Stimulated activated naive B cell treated with anti-CD40 and anti-IgM and Interleukin-4, amounts not matched to agents 10 μg/mL and 1 μg/mL and 100 μg/mL, for 72 hours (primary cell): Measurements from ENCODE around the gene CCDC186.

Experiments
- ATAC-seq, 2 donors: fragments of 150-1000 bp; cut with Tn5 transposase; replicated peaks; 2 replicates each; pipeline ENCODE4 v1.10.0; 2021; ENCODE audit warnings: moderate library complexity in 1 of 2
- DNase-seq: peaks from one replicate; pipeline ENCODE4 v3.0.0; 2021
- H3K27ac Mint-ChIP-seq: one replicate; pipeline ENCODE4 v1.8.0; 2022; ENCODE audit warnings: mild to moderate bottlenecking, mixed read lengths
- H3K27me3 Mint-ChIP-seq, 2 donors: one replicate each; pipeline ENCODE4 v1.8.0; 2022; ENCODE audit warnings: mixed read lengths in 2 of 2
- H3K36me3 Mint-ChIP-seq, 2 donors: one replicate each; pipeline ENCODE4 v1.8.0; 2022; ENCODE audit warnings: mixed read lengths in 2 of 2, mild to moderate bottlenecking in 1 of 2
- H3K4me1 Mint-ChIP-seq, 2 donors: one replicate each; pipeline ENCODE4 v1.8.0; 2022; ENCODE audit warnings: mixed read lengths in 2 of 2, mild to moderate bottlenecking in 1 of 2
- H3K4me3 Mint-ChIP-seq, 2 donors: one replicate each; pipeline ENCODE4 v1.8.0; 2022; ENCODE audit warnings: mild to moderate bottlenecking in 2 of 2, mixed read lengths in 2 of 2, moderate library complexity in 1 of 2
- H3K9me3 Mint-ChIP-seq, 2 donors: one replicate each; pipeline ENCODE4 v1.8.0; 2022; ENCODE audit warnings: mixed read lengths in 2 of 2, mild to moderate bottlenecking in 1 of 2

CCDC186 gene

DNA sequence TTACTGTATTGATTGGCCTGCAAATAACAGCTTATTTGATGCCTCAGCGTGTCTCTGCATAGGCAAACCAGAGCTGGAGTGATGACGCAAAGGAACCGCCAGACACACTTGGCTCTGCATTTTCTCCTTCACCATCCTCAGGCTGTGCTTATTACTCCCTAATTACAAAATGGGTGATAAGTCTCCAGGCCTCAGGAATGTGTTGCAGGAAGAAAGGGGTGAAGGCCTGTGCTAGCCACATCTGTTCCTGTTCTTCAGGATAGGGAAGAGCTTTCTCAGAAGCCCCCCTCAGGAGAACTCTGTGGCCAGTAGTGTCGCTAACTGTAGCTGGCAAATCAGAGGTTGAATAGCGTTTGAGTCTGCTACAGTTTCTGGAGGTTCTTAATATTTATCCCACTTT lies 10.3 kb upstream of the CCDC186 start:
- peaks cover 0 to 2% of the 10 kb centered on the region in 2 donors for H3K27me3 Mint-ChIP-seq
- H3K27ac Mint-ChIP-seq, result no peak overlapping the region
- DNase-seq (no peak), ATAC-seq (no peak)
- no peaks in the 10 kb centered on the region for H3K9me3 Mint-ChIP-seq
- H3K4me3 Mint-ChIP-seq, result no peak overlapping the region
- peaks cover 3 to 16% of the 10 kb centered on the region in 2 donors for H3K4me1 Mint-ChIP-seq
- H3K36me3 Mint-ChIP-seq, result no peaks in the 10 kb centered on the region

DNA sequence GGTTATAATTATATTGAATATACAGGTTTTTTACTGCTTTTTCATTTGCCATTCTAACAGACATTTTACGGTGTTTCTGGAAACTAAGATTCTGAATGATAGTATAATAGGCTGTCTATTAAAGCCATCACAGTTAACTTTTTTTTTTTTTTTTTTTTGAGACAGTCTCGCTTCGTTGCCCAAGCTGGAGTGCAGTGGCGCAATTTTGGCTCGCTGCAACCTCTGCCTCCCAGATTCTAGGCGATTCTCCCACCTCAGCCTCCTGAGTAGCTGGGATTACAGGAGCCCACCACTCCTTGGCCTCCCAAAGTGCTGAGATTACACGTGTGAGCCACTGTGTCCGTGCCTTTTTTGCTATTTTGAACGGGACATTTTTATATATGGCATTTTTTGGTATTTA lies 9.6 kb upstream of the CCDC186 start:
- ATAC-seq (no peak), DNase-seq (no peak)
- Mint-ChIP-seq H3K36me3 (no peaks in the 10 kb centered on the region), H3K4me1 (peaks cover 3 to 16% of the 10 kb centered on the region in 2 donors), H3K27ac (no peak overlapping the region), H3K27me3 (peaks cover 0 to 7% of the 10 kb centered on the region in 2 donors), H3K4me3 (no peak overlapping the region), H3K9me3 (no peaks in the 10 kb centered on the region)

DNA sequence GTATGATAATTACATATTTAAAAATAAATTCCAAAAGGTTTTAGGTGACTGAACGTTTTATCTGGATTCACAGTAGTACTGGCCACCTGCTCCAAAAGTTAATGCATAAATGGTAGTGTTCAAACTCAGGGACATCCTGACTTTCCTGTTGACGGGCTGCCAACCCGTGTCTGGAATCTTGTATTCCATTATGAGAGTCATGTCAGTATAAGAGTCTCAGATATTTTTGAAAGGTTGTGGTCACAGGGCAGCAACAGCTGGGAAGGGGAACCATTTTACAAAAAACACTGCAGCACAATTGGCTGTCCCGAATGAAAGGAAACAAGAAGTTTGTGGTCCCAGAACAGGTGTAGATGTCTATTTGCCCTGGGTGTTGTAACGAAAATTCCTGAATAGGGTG lies 8.0 kb upstream of the CCDC186 start:
- Mint-ChIP-seq H3K27me3 (peaks cover 0 to 7% of the 10 kb centered on the region in 2 donors), H3K4me3 (no peak overlapping the region), H3K9me3 (no peaks in the 10 kb centered on the region), H3K36me3 (no peaks in the 10 kb centered on the region), H3K27ac (no peak overlapping the region), H3K4me1 (peaks cover 1 to 2% of the 10 kb centered on the region in 2 donors)
- ATAC-seq (no peak), DNase-seq (no peak)

DNA sequence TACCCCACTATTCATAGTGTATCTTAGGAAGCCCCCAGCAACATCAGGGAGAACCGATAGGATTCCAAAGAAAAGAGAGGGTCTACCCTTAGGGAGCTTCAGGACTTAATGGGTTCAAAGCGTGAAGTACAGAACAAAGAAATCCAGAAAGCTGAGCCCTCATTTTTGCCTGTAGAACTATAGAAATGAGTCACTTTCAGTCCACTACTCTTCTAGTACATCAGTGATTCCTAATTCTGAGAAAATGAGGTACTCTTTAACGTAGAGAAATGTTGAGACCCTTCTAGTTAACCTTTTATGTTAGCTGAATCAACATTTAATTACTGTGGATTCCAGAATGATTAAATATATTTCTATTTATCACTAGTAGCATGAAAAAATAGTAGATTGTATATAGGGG lies 6.9 kb upstream of the CCDC186 start:
- ATAC-seq (no peak), DNase-seq (no peak)
- Mint-ChIP-seq H3K36me3 (no peaks in the 10 kb centered on the region), H3K9me3 (no peaks in the 10 kb centered on the region), H3K27me3 (peaks cover 0 to 13% of the 10 kb centered on the region in 2 donors), H3K27ac (no peak overlapping the region), H3K4me1 (no peaks in the 10 kb centered on the region), H3K4me3 (no peak overlapping the region)

DNA sequence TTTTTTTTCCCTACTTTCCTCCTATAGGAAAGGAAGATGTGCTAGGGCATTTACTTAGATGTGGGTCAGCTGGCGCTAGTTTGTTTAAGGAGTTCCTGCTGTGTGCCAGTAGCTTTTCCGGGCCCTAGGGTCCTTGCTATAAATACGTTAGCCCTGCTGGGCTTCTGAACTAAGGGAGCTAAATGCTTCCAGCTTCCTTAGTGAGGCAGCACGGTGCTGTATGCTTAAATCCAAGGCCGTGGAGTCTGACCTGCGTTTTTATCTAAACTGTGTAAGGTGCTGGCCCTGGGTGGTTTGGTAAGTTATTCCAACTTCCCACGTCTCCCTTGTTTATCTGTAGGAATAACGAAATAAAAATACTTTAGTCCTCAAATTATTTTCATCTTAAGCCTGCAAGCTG lies 5.7 kb upstream of the CCDC186 start:
- Mint-ChIP-seq H3K36me3 (no peaks in the 10 kb centered on the region), H3K4me3 (no peak overlapping the region), H3K27me3 (peaks cover 0 to 13% of the 10 kb centered on the region in 2 donors), H3K27ac (no peak overlapping the region), H3K9me3 (no peaks in the 10 kb centered on the region), H3K4me1 (peaks cover 3 to 4% of the 10 kb centered on the region in 2 donors)
- no peak for DNase-seq
- ATAC-seq, result no peak

DNA sequence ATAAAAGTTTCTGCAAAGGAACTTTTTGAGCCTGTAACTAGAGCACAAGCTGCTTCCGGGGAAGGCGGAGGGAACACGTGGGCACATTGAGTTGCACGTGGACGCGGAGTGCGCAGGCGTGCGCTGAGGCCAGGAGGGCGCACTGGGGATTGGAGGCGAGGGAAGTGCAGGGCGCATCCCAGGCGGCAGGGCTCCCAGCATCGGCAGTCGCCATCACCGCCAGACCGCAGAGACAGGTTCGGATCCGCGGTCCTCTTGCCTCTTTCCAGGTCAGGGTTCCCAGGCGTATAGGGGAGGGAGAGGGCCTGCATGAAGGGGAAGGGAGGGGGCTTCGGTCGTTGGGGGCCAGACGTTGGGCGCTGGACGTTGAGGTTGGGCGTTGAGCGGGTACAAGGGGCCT lies 5.1 kb upstream of the CCDC186 start, which contains the start of gene TDRD1:
Gene TDRD1, plus strand, starts transcription at position 206 of the 400 bp plus-strand sequence. CDS start 8,479 bp downstream, outside the sequence.
- no peak for DNase-seq
- Mint-ChIP-seq H3K27me3 (peaks cover 0 to 13% of the 10 kb centered on the region in 2 donors), H3K36me3 (no peaks in the 10 kb centered on the region), H3K27ac (no peak within 1 kb of the TSS), H3K4me1 (peaks cover 4 to 7% of the 10 kb centered on the region in 2 donors), H3K9me3 (no peaks in the 10 kb centered on the region), H3K4me3 (peak within 1 kb of the TSS in 1 of 2 donors; percentile 40)
- ATAC-seq, result no peak

DNA sequence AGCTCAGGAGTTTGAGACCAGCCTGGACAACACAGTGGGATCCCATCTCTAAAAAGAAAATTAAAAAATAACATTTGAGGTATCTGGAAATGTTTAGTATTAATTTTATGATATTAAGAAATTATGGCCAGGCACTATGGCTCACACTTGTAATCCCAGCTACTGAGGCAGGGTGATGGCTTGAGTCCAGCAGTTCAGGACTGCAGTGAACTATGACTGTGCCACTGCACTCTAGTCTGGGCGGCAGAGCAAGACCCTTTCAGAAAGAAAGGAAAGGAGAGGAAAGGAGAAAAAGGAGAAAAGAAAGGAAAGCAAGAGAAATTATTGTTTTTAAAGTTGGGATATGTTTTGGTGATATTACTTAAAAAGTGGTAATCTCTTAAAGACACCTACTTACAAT lies 2.5 kb upstream of the CCDC186 start:
- no peaks in the 10 kb centered on the region for H3K9me3 Mint-ChIP-seq
- no peak overlapping the region for H3K4me3 Mint-ChIP-seq
- H3K36me3 Mint-ChIP-seq, result peaks cover 3% of the 10 kb centered on the region in 2 donors
- ATAC-seq (no peak), DNase-seq (no peak)
- no peak overlapping the region for H3K27ac Mint-ChIP-seq
- H3K27me3 Mint-ChIP-seq, result peaks cover 0 to 13% of the 10 kb centered on the region in 2 donors
- peaks cover 14 to 25% of the 10 kb centered on the region in 2 donors for H3K4me1 Mint-ChIP-seq

- DNase-seq (no peak), ATAC-seq (no peak)
- no peaks in the 10 kb centered on the region for H3K9me3 Mint-ChIP-seq
- no peak overlapping the region for H3K4me3 Mint-ChIP-seq
- H3K36me3 Mint-ChIP-seq, result peaks cover 3% of the 10 kb centered on the region in 2 donors
- H3K27ac Mint-ChIP-seq, result no peak overlapping the region
- H3K4me1 Mint-ChIP-seq, result peaks cover 16 to 25% of the 10 kb centered on the region in 2 donors
- H3K27me3 Mint-ChIP-seq, result peaks cover 0 to 13% of the 10 kb centered on the region in 2 donors
Observed at GRCh38 chr10:114175667-114176066, 1.7 kb upstream of the CCDC186 start.

GRCh38 chr10:114174695-114175188 lies 739 bp upstream of the CCDC186 start:
- Mint-ChIP-seq H3K9me3 (no peaks in the 10 kb centered on the region), H3K27me3 (peaks cover 0 to 13% of the 10 kb centered on the region in 2 donors), H3K27ac (peak overlapping the region; percentile 98), H3K4me1 (peaks cover 16 to 25% of the 10 kb centered on the region in 2 donors), H3K4me3 (peak overlapping the region; percentile 97 to 100), H3K36me3 (peaks cover 5 to 7% of the 10 kb centered on the region in 2 donors)
- DNase-seq (no peak), ATAC-seq (peak in 1 of 2 donors; percentile 38)

DNA sequence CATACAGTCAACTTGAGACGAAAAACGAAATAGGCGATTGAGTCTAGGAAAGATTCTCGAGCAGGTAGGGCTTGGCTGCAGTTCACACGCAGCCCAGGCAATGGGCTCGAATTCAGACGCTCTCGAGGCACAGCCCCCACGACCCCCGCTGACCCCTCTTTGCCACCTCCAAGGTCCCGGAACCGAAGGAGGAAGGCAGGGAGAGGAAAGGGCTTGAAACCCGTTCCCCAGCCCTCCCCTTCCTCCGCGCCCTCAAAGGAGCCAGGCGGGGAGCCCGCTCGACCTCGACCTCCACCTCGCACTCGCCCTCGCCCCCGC lies 441 bp downstream of the CCDC186 start:
- H3K27ac Mint-ChIP-seq, result peak overlapping the region; percentile 98
- peaks cover 17 to 28% of the 10 kb centered on the region in 2 donors for H3K4me1 Mint-ChIP-seq
- peak; percentile 3 to 7 for ATAC-seq
- peaks cover 1 to 2% of the 10 kb centered on the region in 2 donors for H3K9me3 Mint-ChIP-seq
- peaks cover 0 to 6% of the 10 kb centered on the region in 2 donors for H3K27me3 Mint-ChIP-seq
- peaks cover 12 to 13% of the 10 kb centered on the region in 2 donors for H3K36me3 Mint-ChIP-seq
- DNase-seq, result no peak
- H3K4me3 Mint-ChIP-seq, result peak overlapping the region; percentile 97 to 100

- DNase-seq (no peak), ATAC-seq (no peak)
- peak overlapping the region; percentile 97 to 100 for H3K4me3 Mint-ChIP-seq
- H3K4me1 Mint-ChIP-seq, result peaks cover 20 to 32% of the 10 kb centered on the region in 2 donors
- peaks cover 4 to 5% of the 10 kb centered on the region in 2 donors for H3K9me3 Mint-ChIP-seq
- peak overlapping the region; percentile 98 for H3K27ac Mint-ChIP-seq
- H3K27me3 Mint-ChIP-seq, result peaks cover 0 to 6% of the 10 kb centered on the region in 2 donors
- peaks cover 15 to 17% of the 10 kb centered on the region in 2 donors for H3K36me3 Mint-ChIP-seq
Observed at GRCh38 chr10:114172776-114173602, 1.0 kb downstream of the CCDC186 start.

DNA sequence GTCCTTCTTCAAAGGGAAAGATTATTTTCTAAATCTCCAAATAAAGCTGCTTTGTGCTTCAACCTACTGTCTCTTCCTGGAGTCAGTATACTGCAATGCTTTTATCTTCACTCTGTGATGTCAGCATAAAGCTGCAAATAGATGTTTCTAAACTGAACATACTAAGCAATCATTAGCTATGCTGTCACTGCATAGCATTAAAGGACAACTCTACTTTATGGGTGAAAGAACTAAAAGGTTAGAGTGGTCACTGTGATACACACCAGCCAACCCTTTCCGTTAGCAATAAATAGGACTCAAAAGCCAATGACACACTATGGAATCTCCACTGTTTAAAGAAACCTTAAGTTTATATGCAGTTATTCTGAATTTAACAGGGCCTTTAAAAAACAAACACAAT lies 1.8 kb downstream of the CCDC186 start:
- Mint-ChIP-seq H3K27me3 (peaks cover 0 to 6% of the 10 kb centered on the region in 2 donors), H3K27ac (peak overlapping the region; percentile 37), H3K36me3 (peaks cover 17 to 18% of the 10 kb centered on the region in 2 donors), H3K9me3 (peaks cover 4 to 5% of the 10 kb centered on the region in 2 donors), H3K4me3 (peak overlapping the region; percentile 30 to 31), H3K4me1 (peaks cover 22 to 32% of the 10 kb centered on the region in 2 donors)
- DNase-seq, result no peak
- ATAC-seq, result no peak

- Mint-ChIP-seq H3K9me3 (peaks cover 4 to 5% of the 10 kb centered on the region in 2 donors), H3K27ac (no peak overlapping the region), H3K4me3 (no peak overlapping the region), H3K36me3 (peaks cover 20 to 26% of the 10 kb centered on the region in 2 donors), H3K27me3 (no peaks in the 10 kb centered on the region), H3K4me1 (peaks cover 27 to 32% of the 10 kb centered on the region in 2 donors)
- DNase-seq, result no peak
- ATAC-seq, result no peak
Observed at GRCh38 chr10:114168450-114169009, 5.5 kb downstream of the CCDC186 start.

GRCh38 chr10:114167985-114168384 lies 6.0 kb downstream of the CCDC186 start:
- H3K27me3 Mint-ChIP-seq, result no peaks in the 10 kb centered on the region
- ATAC-seq (no peak), DNase-seq (no peak)
- no peak overlapping the region for H3K4me3 Mint-ChIP-seq
- peaks cover 23 to 31% of the 10 kb centered on the region in 2 donors for H3K36me3 Mint-ChIP-seq
- H3K9me3 Mint-ChIP-seq, result peaks cover 4 to 5% of the 10 kb centered on the region in 2 donors
- H3K4me1 Mint-ChIP-seq, result peaks cover 28 to 32% of the 10 kb centered on the region in 2 donors
- H3K27ac Mint-ChIP-seq, result no peak overlapping the region
